ENCODE data around the gene TECTB.

- no peak for TF ChIP-seq GATA3 (IDR thresholded peaks at IDR 0.05; ENCODE audit: low read depth, low read length)
- TF ChIP-seq GATA2 (IDR thresholded peaks at IDR 0.05; ENCODE audit: low read depth, low read length) = no peak
Measured at GRCh38 chr10:112332509-112333228, 49.5 kb downstream of the TECTB start.

Measured in SH-SY5Y (cell line).